Transverse colon (tissue), 4 donors: ENCODE data around the gene CD151. TPM values are rescaled to one million over a fixed set of nuclear protein-coding genes. Genes with fewer than 3 reads are reported as not detected.

Experiments
- DNase-seq: peaks from one replicate; pipeline ENCODE4 v3.0.0-alpha.2; 2019
- H3K27ac ChIP-seq, 4 donors: fragments of 200-600 bp; sonication (generic); 2 replicates each; pipeline ENCODE4 v1.5.1; 2016 to 2018; ENCODE audit warnings: inconsistent platforms in 4 of 4
- H3K27me3 ChIP-seq: fragments of 200-600 bp; sonication (generic); 2 replicates; pipeline ENCODE4 v1.5.1; 2017; ENCODE audit warnings: inconsistent platforms
- H3K36me3 ChIP-seq, 4 donors: fragments of 200-600 bp; sonication (generic); 2 replicates each; pipeline ENCODE4 v1.5.1; 2017 to 2019; ENCODE audit warnings: inconsistent platforms in 4 of 4
- H3K4me1 ChIP-seq, 4 donors: fragments of 200-600 bp; sonication (generic); 2 replicates each; pipeline ENCODE4 v1.5.1; 2017 to 2020; ENCODE audit warnings: inconsistent platforms in 4 of 4
- H3K4me3 ChIP-seq, 4 donors: fragments of 200-600 bp; sonication (generic); 1 replicate in 1 of 4; 2 replicates in 3 of 4; pipeline versions ENCODE4 v1.5.1 to v1.6.1; 2017 to 2019; ENCODE audit warnings: inconsistent platforms in 4 of 4
- H3K9me3 ChIP-seq, 2 donors: fragments of 200-600 bp; sonication (generic); 2 replicates each; pipeline ENCODE4 v1.5.1; 2017 to 2019; ENCODE audit warnings: inconsistent platforms in 2 of 2
- EP300 ChIP-seq: sonication (generic); formaldehyde crosslinking; IDR thresholded peaks from one replicate; pipeline ENCODE4 v1.6.1; 2017; ENCODE audit warnings: antibody characterized with exemption, low read depth
- POLR2A ChIP-seq: fragments of 450-650 bp; IDR thresholded peaks from one replicate; pipeline ENCODE4 v1.6.1; 2016; ENCODE audit warnings: antibody characterized with exemption, mild to moderate bottlenecking, moderate library complexity
- POLR2AphosphoS5 ChIP-seq, 3 donors: sonication (generic); formaldehyde crosslinking; IDR thresholded peaks; one replicate each; pipeline ENCODE4 v1.6.1; 2016; ENCODE audit warnings: antibody characterized with exemption in 3 of 3
- WGBS, 2 donors: methylation state at CpG; one replicate each; pipeline ENCODE4 v1.1.5; 2018; ENCODE audit warnings: low coverage in 1 of 2; 5-methylcytosine and 5-hydroxymethylcytosine counted together
- in situ Hi-C, 4 donors: fragments of 200-750 bp; cut with MboI; loops; one replicate each; pipeline versions ENCODE4 v1.15.0 to v1.15.1; 2017; ENCODE audit warnings: low sequenced_read_pairs in 3 of 4, low pct_ligation_motif_present in 1 of 4, low pct_unique_long_range_greater_than_20kb in 1 of 4
- intact Hi-C: fragments of 100-400 bp; cut with DNase I; formaldehyde crosslinking; loops from one replicate; pipeline ENCODE4 v1.15.1; 2023; ENCODE audit warnings: low total_unique reads
- total RNA-seq, 4 donors: library from RNA; depleted of rRNA; stranded (reverse); fragments of >200 nt; gene quantifications; one replicate each; pipeline ENCODE4 v1.1.0, GENCODE V29; 2016
- TF ChIP-seq, protein P1 (sequence below), 5 experiments: fragments of 200-600 bp in 3 of 5; fragments of 450-650 bp in 2 of 5; sonication (generic) in 3 of 5; IDR thresholded peaks; 1 replicate in 2 of 5; 2 replicates in 3 of 5; pipeline ENCODE4 v1.5.1; 2016 to 2017; ENCODE audit warnings: antibody characterized with exemption in 5 of 5, inconsistent platforms in 3 of 5, mild to moderate bottlenecking in 2 of 5, moderate library complexity in 1 of 5

CD151 gene
- total RNA-seq, 4 donors from 2014 or later = 252 to 650 (median 429) TPM

DNA sequence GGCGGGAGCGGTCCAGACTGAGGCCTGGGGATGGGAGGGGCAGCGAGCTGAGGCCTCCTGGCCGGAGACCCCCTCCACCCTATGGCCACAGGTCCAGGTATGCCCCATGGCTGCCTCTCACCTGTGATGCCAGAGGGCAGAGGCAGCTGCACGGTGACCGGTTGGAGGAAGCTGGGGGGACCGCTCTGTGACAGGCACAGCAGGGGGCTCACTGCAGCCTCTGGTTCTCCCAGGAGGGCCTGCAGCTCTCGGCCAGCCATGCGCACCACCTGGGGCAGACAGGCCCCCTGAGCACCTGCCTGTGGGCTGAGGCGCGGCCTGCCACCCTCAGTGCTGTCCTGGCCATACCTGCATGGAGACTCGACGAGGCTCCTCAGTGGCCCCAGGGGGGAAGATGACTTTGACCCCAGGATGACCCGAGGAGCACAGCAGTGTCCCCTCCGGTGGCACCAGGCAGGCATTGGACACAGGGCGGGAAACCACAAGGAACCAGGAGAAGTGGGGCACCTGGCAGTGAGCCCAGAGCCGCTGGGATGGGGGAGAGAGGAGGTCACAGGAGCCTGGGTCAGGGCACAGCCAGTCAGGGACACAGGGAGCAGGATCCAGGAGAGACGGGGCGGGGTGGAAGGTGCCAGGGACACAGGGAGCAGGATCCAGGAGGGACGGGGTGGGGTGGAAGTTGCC, 31.5 kb upstream of the CD151 start:
- Histone ChIP-seq H3K36me3 (no peaks in the 10 kb centered on the region), H3K27me3 (no peaks in the 10 kb centered on the region), H3K27ac (no peak overlapping the region), H3K9me3 (no peaks in the 10 kb centered on the region), H3K4me3 (no peak overlapping the region), H3K4me1 (peaks cover 21 to 38% (median 30%) of the 10 kb centered on the region in 4 donors)
- intact Hi-C loops (no loop called here), in situ Hi-C loops (no loop called here)
- TF ChIP-seq POLR2A (no peak), EP300 (no peak), POLR2AphosphoS5 (IDR thresholded peaks at IDR 0.05) (no peak)
- TF ChIP-seq, protein P1, sequence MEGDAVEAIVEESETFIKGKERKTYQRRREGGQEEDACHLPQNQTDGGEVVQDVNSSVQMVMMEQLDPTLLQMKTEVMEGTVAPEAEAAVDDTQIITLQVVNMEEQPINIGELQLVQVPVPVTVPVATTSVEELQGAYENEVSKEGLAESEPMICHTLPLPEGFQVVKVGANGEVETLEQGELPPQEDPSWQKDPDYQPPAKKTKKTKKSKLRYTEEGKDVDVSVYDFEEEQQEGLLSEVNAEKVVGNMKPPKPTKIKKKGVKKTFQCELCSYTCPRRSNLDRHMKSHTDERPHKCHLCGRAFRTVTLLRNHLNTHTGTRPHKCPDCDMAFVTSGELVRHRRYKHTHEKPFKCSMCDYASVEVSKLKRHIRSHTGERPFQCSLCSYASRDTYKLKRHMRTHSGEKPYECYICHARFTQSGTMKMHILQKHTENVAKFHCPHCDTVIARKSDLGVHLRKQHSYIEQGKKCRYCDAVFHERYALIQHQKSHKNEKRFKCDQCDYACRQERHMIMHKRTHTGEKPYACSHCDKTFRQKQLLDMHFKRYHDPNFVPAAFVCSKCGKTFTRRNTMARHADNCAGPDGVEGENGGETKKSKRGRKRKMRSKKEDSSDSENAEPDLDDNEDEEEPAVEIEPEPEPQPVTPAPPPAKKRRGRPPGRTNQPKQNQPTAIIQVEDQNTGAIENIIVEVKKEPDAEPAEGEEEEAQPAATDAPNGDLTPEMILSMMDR (IDR thresholded peaks at IDR 0.05) = no peak
- 88% methylated on average over 18 of the region's 20 CpGs; no CpG with 5 or more reads in 1 of the 2 donors for WGBS, 2 donors
- no peak for DNase-seq

DNA sequence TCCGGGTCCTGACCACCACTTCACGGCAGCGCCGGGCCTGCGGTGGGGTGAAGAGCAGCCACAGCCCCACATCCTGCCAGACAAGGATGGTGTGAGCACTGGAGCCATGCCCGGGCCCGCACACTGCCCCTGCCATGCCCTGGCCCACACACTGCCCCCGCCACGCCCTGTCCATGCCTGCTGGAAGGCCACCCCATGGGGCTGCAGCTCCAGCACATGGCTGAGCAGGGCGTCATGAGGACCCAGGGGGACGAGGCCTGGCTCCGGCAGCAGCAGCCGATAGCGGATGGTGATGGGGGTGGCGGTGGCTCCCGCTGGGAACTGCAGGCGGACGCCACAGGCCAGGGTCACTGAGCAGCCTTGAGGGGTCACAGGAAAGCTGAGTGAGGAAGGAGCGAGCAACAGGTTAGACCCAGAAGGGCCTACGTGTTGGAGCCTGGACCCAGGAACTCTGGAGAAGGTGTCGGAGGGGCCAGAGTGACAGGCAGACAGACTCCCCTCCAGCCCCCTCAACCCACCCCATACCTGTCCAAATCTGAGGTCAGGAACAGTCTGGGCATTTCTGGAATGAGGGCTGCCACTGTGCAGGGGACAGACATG, 30.6 kb upstream of the CD151 start:
- no peak for TF ChIP-seq POLR2A
- no peak overlapping the region for H3K4me3 ChIP-seq
- intact Hi-C loops = no loop called here
- H3K9me3 ChIP-seq = no peaks in the 10 kb centered on the region
- H3K4me1 ChIP-seq = peaks cover 14 to 29% (median 22%) of the 10 kb centered on the region in 4 donors
- no peak overlapping the region for H3K27ac ChIP-seq
- in situ Hi-C loops = no loop called here
- H3K36me3 ChIP-seq = no peaks in the 10 kb centered on the region
- 97% methylated on average over 18 of the region's 21 CpGs; no CpG with 5 or more reads in 1 of the 2 donors for WGBS, 2 donors
- no peaks in the 10 kb centered on the region for H3K27me3 ChIP-seq
- DNase-seq = no peak

DNA sequence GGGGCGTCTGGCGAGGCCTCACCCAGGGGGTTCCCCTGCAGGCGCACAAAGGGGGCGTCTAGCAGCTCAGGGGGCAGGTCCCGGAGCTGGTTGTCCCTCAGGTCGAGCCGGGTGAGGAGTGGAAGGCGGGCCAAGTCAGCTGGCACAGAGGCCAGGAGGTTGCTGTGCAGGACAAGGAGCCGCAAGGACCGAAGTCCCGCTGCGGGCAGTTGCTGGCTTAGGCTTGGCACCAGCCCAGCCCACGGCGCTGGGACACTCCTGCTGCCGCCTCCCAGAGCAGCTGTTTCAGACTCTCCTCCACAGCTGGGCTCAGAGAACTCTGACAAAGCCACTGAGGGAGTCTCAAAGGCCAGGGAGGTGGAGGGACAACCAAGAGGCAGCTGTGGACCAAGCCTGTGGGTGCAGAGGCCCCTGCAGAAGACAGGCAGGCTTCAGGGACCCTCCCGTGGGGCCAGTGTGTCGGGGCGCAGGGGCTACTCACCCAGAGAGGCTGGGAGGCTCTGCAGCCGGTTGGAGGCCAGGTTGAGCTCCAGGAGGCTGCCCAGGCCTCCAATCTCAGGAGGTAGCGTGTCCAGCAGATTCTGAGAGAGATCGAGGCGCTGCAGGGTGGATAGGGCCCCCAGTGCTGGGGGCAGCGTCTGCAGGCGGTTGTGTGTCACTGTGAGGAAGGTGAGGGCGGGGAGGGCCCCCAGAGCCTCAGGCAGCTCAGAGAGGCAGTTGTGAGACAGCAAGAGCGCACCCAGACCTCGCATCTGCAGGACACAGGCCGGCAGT, 29.9 kb upstream of the CD151 start:
- H3K4me1 ChIP-seq = peaks cover 14 to 29% (median 24%) of the 10 kb centered on the region in 4 donors
- no peak overlapping the region for H3K27ac ChIP-seq
- intact Hi-C loops = no loop called here
- H3K36me3 ChIP-seq = no peaks in the 10 kb centered on the region
- H3K9me3 ChIP-seq = no peaks in the 10 kb centered on the region
- no peak for DNase-seq
- no peaks in the 10 kb centered on the region for H3K27me3 ChIP-seq
- WGBS, 2 donors = 92% methylated on average over 24 of the region's 28 CpGs; no CpG with 5 or more reads in 1 of the 2 donors
- no peak overlapping the region for H3K4me3 ChIP-seq
- in situ Hi-C loops = no loop called here
- no peak for TF ChIP-seq POLR2AphosphoS5 (IDR thresholded peaks at IDR 0.05)
- TF ChIP-seq POLR2A = no peak
- no peak for TF ChIP-seq EP300
- TF ChIP-seq, protein P1 (IDR thresholded peaks at IDR 0.05) = no peak

DNA sequence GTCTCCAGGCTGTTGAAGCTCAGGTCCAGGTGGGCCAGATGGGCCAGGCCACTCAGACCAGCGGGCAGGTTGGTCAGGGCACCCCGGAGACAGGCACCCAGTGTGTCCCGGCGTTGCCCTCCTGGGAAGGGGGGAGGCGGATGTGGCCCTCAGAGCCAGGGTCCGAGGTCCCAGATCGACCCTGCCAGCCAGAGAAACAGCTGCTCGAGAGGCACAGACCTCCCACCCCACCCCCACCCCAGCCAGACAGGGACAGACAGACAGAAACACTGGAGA, 29.3 kb upstream of the CD151 start:
- in situ Hi-C loops (no loop called here), intact Hi-C loops (no loop called here)
- Histone ChIP-seq H3K27me3 (no peaks in the 10 kb centered on the region), H3K9me3 (no peaks in the 10 kb centered on the region), H3K4me1 (peaks cover 15 to 32% (median 27%) of the 10 kb centered on the region in 4 donors), H3K4me3 (no peak overlapping the region), H3K36me3 (no peaks in the 10 kb centered on the region), H3K27ac (no peak overlapping the region)
- no peak for TF ChIP-seq POLR2AphosphoS5 (IDR thresholded peaks at IDR 0.05)
- TF ChIP-seq, protein P1 (IDR thresholded peaks at IDR 0.05) = no peak
- no peak for TF ChIP-seq EP300
- no peak for TF ChIP-seq POLR2A
- WGBS, 2 donors = 95% methylated on average over 7 of the region's 8 CpGs; no CpG with 5 or more reads in 1 of the 2 donors
- no peak for DNase-seq
